Calu3 (cell line): ENCODE data around the gene ZPBP2. TPM values are rescaled to one million over a fixed set of nuclear protein-coding genes. Genes with fewer than 3 reads are reported as not detected.
A peak's percentile ranks its signal among the peaks of the same experiment; 100 is the strongest.

ENCODE experiments used
- BruUV-seq: library from RNA; stranded (reverse); fragments of 400-500 nt; replicated peaks from 2 replicates; lab custom pipeline; 2021; lab: Mats Ljungman, UMichigan
- CTCF ChIA-PET: fragments of 300-600 bp; sonication (Branson Sonifier 250); formaldehyde crosslinking; loops from one replicate; lab custom pipeline; 2022; ENCODE audit warnings: antibody characterized with exemption; lab: Charles Lee
- DNase-seq: peaks from one replicate; pipeline ENCODE4 v3.0.0; 2022
- H3K27ac Mint-ChIP-seq: one replicate; pipeline ENCODE4 v1.8.0; 2022; ENCODE audit warnings: mixed read lengths; ENCODE audit not compliant: unreplicated experiment
- H3K27me3 Mint-ChIP-seq: one replicate; pipeline ENCODE4 v1.8.0; 2022; ENCODE audit warnings: mixed read lengths; ENCODE audit not compliant: unreplicated experiment
- H3K36me3 Mint-ChIP-seq: one replicate; pipeline ENCODE4 v1.8.0; 2022; ENCODE audit warnings: mild to moderate bottlenecking, moderate library complexity, mixed read lengths; ENCODE audit not compliant: insufficient read depth, unreplicated experiment
- H3K4me1 Mint-ChIP-seq: one replicate; pipeline ENCODE4 v1.8.0; 2022; ENCODE audit warnings: mild to moderate bottlenecking, low read depth, mixed read lengths; ENCODE audit not compliant: unreplicated experiment
- H3K4me3 Mint-ChIP-seq: one replicate; pipeline ENCODE4 v1.8.0; 2022; ENCODE audit warnings: mild to moderate bottlenecking, low read depth, moderate library complexity, mixed read lengths; ENCODE audit not compliant: unreplicated experiment
- H3K9me3 Mint-ChIP-seq: one replicate; pipeline ENCODE4 v1.8.0; 2022; ENCODE audit warnings: low read depth, mixed read lengths; ENCODE audit not compliant: unreplicated experiment
- CTCF ChIP-seq: fragments of 200-600 bp; IDR thresholded peaks from one replicate; pipeline ENCODE4 v1.8.0; 2022; ENCODE audit warnings: antibody characterized with exemption; ENCODE audit not compliant: unreplicated experiment
- intact Hi-C: fragments of 100-400 bp; cut with micrococcal nuclease; formaldehyde crosslinking; loops from one replicate; pipeline ENCODE4 v1.10.0; 2022; ENCODE audit not compliant: unreplicated experiment
- total RNA-seq: library from RNA; stranded (reverse); gene quantifications from 2 replicates; pipeline ENCODE4 v1.2.3, GENCODE V29; 2022

ZPBP2 gene
- total RNA-seq, 1 experiment from 2014 or later = not detected

GRCh38 chr17:39828443-39828842, 39.6 kb upstream of the ZPBP2 start:
- BruUV-seq = no TSS peak
- DNase-seq = peak; percentile 100
- no peak for TF ChIP-seq CTCF
- intact Hi-C loops = loop anchor here (1.0 to 2.0 kb wide), 17 partner anchors 20 to 206 kb away; partner anchors contain the start of genes IKZF3, MIEN1, PGAP3 and PSMD3
- H3K4me3 Mint-ChIP-seq = peak overlapping the region; percentile 36
- peaks cover 17% of the 10 kb centered on the region for H3K4me1 Mint-ChIP-seq
- H3K27ac Mint-ChIP-seq = peak overlapping the region; percentile 48
- H3K36me3 Mint-ChIP-seq = peaks cover 8% of the 10 kb centered on the region
- CTCF ChIA-PET = interaction anchor here (0.6 to 31.7 kb wide), 86 partner anchors 8 to 1270 kb away, joined by 3 to 1809 read pairs (median 8); partner anchors contain the start of genes CASC3, ERBB2, GRB7 and GSDMA
- no peaks in the 10 kb centered on the region for H3K27me3 Mint-ChIP-seq
- H3K9me3 Mint-ChIP-seq = peaks cover 19% of the 10 kb centered on the region

- no peaks in the 10 kb centered on the region for H3K27me3 Mint-ChIP-seq
- peaks cover 16% of the 10 kb centered on the region for H3K9me3 Mint-ChIP-seq
- no peak overlapping the region for H3K4me3 Mint-ChIP-seq
- BruUV-seq = no TSS peak
- no peak overlapping the region for H3K27ac Mint-ChIP-seq
- CTCF ChIA-PET = interaction anchor here (0.7 to 31.7 kb wide), 41 partner anchors 10 to 865 kb away, joined by 3 to 1809 read pairs (median 11); partner anchors contain the start of genes ERBB2, GRB7, GSDMA and GSDMB
- DNase-seq = peak; percentile 37
- no peak for TF ChIP-seq CTCF
- peaks cover 17% of the 10 kb centered on the region for H3K4me1 Mint-ChIP-seq
- intact Hi-C loops = no loop called here
- H3K36me3 Mint-ChIP-seq = peaks cover 8% of the 10 kb centered on the region
Observed at GRCh38 chr17:39831588-39831987, 36.4 kb upstream of the ZPBP2 start.

GRCh38 chr17:39834017-39834416, 34.0 kb upstream of the ZPBP2 start:
- no peaks in the 10 kb centered on the region for H3K4me1 Mint-ChIP-seq
- H3K9me3 Mint-ChIP-seq = peaks cover 20% of the 10 kb centered on the region
- H3K4me3 Mint-ChIP-seq = no peak overlapping the region
- no TSS peak for BruUV-seq
- H3K27me3 Mint-ChIP-seq = no peaks in the 10 kb centered on the region
- intact Hi-C loops = no loop called here
- H3K27ac Mint-ChIP-seq = no peak overlapping the region
- no peaks in the 10 kb centered on the region for H3K36me3 Mint-ChIP-seq
- peak; percentile 42 for DNase-seq
- TF ChIP-seq CTCF = no peak
- CTCF ChIA-PET = interaction anchor here (0.7 to 31.7 kb wide), 59 partner anchors 8 to 909 kb away, joined by 3 to 1809 read pairs (median 15); partner anchors contain the start of genes ERBB2, GRB7, GSDMA and GSDMB

- Mint-ChIP-seq H3K4me3 (no peak overlapping the region), H3K27ac (no peak overlapping the region), H3K36me3 (no peaks in the 10 kb centered on the region), H3K27me3 (no peaks in the 10 kb centered on the region), H3K4me1 (no peaks in the 10 kb centered on the region), H3K9me3 (peaks cover 23% of the 10 kb centered on the region)
- TF ChIP-seq CTCF = no peak
- no TSS peak for BruUV-seq
- CTCF ChIA-PET = interaction anchor here (0.5 to 31.7 kb wide), 89 partner anchors 9 to 933 kb away, joined by 3 to 1809 read pairs (median 8); partner anchors contain the start of genes ERBB2, GRB7, GSDMA and GSDMB
- DNase-seq = peak; percentile 79
- intact Hi-C loops = loop anchor here (5.0 kb wide), 1 partner anchor 862 kb away; no protein-coding TSS in a partner anchor
Observed at GRCh38 chr17:39835038-39835786, 32.8 kb upstream of the ZPBP2 start.
